HTR-8/SVneo (cell line): Measurements from ENCODE around the gene IL17REL.

Experiments used
- DNase-seq: peaks from one replicate; pipeline ENCODE4 v3.0.0; 2011; ENCODE audit warnings: low spot score, mixed read lengths; ENCODE audit not compliant: insufficient read length
- FAIRE-seq: peaks from 2 replicates; lab custom pipeline; 2011; peaks lifted over from hg19 to GRCh38; lab: Jason Lieb, UNC

The IL17REL gene

DNA sequence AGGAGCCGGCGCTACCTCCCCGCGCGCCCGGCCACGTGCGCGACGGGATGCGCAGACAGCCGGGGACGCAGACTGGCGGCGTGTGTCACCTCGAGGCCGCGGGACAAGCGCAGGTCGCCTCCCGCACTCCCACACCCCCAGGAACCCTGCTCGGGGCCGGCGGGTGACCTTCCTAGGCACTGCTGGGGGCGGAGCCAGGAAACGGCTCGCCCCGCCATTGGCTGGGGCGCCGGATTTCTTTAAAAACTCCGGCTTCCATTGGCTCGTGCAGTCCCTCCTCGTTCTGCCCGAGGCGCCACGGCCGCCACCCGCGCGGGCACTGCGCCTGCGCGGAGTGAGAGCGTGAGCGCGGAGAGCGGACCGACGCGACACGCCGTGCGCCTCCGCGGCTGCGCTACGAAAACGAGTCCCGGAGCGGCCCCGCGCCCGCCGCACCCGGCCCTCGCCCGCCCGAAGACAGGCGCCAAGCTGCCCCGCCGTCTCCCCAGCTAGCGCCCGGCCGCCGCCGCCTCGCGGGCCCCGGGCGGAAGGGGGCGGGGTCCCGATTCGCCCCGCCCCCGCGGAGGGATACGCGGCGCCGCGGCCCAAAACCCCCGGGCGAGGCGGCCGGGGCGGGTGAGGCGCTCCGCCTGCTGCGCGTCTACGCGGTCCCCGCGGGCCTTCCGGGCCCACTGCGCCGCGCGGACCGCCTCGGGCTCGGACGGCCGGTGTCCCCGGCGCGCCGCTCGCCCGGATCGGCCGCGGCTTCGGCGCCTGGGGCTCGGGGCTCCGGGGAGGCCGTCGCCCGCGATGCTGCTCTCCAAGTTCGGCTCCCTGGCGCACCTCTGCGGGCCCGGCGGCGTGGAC is 52.2 kb downstream of the IL17REL start, which contains the start of gene PIM3:
Gene PIM3 (plus strand): TSS at position 614 of the 846 bp plus-strand sequence. CDS start 176 bp downstream, at position 790.
- DNase-seq (peak; percentile 91), FAIRE-seq (peak; percentile 88)

DNA sequence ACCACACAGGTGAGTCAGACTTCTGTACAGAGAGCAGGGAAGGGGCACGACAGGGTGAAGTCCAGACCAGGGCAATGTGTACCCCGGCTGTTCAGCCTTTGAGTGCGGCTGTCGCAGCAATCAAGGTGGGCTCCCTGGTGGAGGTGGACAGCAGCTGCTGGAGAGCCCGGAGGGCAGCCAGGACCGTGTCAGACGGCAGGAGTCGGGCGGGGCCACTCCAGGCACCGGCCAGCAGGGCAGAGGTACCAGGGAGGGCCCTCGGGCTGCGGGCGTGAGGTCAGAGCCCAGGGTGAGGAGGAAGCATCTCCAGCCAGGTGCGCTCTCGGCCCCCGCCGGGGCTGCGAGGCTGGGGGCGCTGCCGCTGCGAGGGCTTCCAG is 52.8 kb downstream of the IL17REL start:
- FAIRE-seq (peak; percentile 67), DNase-seq (no peak)

DNA sequence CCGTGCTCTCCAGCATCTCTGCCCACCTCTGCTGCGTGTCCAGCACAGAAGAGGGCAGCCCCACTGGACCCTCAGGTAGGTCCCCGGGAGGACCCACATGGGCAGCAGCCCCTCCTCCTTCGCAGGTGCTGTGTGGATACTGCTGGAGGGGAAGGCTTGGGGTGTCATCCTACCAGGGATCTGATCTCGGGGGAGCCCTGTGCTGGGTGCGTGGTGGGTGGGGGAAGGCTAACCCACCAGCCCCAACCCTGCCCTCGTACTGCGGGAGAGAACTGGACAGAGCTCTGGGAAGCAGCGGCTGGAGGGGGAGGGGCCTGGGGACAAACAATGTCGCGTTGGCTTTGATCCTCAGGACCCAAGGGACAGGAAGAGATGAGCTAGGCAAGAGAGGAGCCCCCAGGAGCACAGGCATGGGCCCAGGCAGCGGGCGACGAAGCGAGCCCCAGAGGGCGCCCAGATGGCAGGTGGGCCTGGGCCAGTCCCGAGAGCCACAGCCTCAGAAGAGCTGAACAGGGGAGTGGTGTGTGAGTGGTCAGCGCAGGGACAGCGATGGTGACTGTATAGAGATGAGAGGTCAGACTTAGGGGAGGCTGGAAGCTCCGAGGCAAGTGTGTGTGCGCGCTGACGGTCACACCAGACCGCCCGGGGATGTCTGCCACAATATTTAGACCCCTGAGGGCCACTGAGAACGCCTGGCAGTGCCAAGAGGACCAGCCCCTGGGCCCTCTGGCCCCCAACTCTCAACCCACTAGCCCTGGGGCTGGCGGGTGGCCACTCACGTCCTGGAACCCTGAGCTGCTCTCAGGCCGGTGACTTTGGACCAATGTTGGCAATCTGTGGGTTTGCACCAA is 53.4 kb downstream of the IL17REL start:
- FAIRE-seq (peak; percentile 44), DNase-seq (no peak)

DNA sequence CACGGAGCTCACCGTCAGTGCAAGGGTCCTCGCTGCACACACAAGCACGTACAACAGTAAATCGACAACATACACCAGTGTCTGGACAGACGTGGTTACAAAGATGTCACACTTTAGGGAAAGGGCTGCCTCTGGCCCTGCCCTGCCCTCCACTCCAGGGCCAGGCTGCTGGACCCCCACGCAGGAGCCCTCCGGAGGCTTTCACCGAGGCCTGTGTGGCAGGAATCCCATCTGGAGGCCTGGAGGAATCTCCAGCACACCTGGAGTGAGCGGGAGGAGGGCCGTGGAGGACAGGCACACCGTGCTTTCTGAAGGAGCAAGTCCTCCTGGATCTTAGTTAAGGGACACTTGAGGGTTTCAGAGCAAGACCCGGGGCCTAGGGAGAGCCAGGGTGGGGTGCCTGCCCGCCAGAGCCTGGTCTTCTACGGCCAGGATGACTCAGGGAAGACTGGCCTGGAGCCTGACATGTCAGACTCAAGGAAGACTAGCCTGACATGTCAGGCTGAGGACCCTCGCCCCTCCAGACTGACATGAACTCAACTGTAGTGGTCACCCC is 54.1 kb downstream of the IL17REL start:
- FAIRE-seq: peak; percentile 49

DNA sequence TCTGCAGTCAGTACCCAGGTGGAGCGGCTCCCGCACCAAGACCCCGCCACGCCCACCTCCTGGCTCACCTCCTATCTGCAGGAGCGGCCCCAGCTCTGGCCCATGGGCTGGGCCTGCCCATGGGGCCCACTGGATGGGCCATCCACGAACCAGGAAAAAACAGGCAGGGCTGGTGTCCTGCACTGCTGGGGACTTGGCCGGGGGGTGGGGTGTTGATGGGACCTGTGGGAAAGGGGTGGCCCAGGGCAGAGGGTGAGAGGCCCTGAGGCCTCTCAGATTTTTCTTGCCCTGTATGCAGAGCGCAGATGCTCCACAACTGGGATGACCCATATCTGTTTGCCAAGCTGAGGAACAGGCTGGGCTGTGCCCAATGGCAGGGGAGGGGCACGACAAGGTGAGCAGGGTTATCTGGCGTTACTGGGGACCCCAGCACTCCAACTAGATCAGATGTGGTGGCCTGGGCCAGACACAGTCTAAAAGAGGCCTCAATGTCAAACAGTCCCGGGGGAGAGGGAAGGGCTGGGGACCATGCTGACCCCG is 54.7 kb downstream of the IL17REL start:
- DNase-seq: no peak
- no peak for FAIRE-seq

More for the DNA sequence above, 54.1 kb downstream of the IL17REL start:
- no peak for DNase-seq

DNA sequence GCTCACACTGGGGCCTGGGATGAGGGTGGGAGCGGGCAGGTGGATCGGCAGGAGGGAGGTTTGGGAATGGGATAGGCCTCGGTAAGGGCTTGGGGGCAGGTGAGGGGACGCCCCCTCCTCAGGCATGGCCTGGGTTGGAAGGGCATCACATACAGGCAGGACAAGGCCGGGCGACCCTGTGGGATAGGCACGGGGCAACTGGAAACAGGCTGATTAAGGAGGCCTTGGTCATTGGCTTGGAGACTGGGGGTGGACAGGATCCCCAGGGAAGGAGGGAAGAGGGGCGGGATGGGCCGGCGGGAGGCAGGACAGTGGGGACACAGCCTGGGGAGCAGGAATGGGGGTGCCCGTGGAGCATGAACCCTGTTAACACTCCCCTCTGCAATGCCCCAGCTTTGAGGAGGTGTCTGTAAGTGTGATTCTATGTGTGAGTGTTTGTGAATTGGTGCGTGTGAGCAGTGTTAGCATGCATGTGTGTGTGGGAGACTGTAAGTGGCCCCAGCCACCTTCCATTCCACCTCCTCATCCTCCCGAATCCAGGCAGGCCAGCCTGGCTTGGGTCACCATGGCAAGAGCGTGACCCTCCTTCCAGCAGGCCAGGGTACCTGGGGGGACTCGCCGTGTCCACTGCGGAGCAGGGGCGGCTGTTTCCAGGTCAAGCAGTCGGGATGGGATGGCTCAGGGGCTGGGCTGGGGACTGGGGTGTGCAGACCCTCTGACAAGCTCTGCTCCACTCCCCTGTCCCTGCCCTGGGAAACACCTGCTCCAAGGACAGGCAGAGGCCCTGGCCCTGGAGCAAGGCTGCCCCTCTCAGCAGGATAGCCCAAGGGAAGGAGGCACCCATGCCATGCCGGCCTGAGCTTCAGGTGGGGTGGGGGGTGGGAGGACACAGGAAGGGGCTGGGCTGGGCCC is 55.4 kb downstream of the IL17REL start:
- FAIRE-seq: no peak

DNA sequence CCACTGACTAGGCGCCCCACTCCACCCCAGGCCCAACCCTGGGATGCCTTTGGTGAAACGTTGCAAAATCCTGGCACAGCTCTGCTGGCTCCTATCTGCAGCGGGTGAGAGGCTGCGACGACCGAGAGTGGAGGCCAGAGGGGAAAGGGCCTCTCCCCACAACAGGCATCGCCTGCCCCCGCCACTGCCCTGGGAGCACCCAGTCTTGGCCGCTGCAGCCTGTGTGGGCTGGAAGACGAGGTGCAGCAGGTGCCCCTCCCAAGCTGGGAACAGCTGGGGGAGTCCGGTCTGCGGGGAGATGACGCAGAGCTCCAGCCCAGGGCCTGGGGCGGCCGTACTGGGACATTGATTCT is 56.2 kb downstream of the IL17REL start:
- DNase-seq: no peak

More for the DNA sequence above, 55.4 kb downstream of the IL17REL start:
- DNase-seq: no peak

DNA sequence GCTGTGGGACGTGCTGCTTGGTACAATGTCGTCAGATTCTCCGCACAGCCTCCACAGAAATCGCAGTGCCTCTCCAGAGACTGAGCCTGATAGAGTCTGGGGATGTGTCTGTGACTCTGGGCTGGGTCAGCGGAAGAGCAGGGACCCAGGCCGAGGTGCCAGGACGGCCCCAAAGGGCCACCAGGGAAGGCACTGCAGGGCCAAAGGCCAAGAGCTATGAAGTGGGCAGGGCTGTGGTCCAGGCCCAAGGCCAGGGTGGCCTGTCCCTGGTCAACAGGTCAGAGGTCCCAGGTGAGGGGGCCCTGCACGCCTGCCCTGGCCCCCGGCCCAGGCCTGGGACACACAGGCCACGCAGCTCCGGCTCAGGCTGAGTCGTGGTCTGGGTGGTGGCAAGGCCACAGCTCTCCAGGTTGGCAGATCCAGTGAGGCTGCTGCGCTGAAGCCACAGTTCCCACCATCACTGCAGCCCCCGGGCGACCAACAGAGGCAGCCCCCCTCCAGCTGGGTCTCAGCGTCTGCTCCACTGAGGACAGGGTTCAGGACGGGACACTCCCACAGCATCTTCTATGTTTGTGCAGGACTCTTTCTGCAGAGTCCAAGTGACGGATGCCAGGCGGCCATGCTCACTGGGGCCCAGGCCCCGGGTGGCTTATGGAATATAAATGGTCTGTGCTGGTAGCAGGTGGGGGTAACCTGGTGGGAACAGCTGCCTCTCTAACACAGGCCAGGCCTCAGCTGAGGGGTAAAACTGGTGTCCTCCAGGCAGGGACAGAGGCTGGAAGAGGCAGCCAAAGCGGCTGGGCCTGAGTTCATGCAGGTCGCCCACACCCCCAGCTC is 56.8 kb downstream of the IL17REL start:
- FAIRE-seq: no peak
- no peak for DNase-seq

More for the DNA sequence above, 56.2 kb downstream of the IL17REL start:
- FAIRE-seq: no peak

DNA sequence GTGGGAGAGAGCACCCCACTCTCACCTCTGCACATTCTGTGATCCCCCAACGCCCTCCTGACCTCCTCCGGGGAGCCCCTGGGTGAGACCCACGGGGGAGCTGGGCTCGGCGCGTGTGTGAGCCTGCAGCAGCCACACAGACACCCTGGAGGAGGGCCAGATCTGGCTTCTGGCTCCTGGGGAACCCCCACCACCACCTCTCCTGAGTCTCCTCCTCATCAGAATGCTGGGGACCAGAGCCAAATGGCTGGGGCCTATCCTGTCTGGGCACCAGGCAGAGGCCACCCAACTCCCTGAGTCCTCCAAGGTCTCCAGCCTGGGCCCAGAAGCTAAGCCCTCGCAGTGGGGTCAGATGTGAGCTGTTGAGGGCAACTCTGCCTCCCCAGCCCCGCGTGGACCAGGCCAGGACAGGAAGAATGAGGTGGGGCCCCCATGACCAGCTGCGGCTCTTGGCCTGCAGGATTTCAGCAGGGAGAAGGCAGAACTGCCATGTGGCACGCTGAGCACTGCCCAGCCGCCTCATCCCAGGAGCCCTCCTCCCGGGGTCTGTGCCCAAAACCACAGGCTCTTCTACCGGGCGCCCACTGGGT is 57.5 kb downstream of the IL17REL start:
- no peak for DNase-seq
- no peak for FAIRE-seq

DNA sequence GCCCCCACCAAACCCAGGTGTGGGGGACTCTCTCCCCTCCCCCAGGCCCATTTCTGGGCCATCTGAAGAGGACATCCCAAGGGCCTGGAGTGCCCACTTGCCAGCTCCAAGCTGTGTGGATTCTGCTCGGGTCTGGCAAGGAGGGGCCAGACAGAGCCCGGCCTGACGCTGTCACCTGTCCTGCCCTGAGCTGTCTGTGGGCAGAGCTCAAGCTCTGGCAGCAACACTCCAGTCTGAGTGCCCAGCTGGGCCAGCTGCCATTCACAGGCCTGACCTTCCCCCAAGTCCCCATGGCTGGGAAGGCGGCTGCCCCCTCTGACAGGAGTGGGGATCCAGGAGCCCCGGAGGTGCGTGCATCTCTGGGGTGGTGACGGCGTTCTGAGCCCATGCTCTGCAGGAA is 58.2 kb downstream of the IL17REL start:
- no peak for DNase-seq
- FAIRE-seq: no peak

DNA sequence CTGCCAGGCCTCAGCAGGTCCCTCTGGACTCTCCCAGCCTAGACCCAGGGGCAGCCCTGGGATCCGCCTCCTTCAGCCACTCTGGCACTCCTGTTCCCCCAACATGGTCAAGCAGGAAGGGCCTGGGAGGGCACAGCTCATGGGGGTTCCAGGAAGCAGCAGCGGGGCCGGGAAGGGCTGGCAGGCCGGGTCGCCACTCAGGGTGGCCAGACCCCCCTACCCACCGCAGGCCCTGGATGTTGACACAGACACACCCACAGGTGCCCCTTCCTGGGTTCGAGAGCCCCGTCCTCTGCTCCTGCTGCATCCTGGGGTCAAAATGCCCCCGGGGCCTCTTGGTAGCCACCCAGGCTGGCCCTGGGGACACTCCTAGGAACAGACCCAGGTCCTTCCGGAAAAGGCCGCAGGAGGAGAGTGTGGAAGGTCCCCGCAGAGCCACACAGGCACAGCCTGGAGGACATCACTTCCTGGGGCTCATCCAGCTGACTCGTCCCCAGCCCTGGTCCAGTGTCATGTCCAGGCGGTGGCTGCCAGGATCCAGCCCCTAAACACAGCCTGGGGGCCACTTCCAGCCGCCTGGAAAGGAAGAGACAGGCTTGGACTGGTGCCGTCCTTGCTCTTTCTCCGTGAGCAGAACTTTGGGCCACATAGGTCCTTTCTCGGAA is 58.8 kb downstream of the IL17REL start:
- DNase-seq (no peak), FAIRE-seq (no peak)

DNA sequence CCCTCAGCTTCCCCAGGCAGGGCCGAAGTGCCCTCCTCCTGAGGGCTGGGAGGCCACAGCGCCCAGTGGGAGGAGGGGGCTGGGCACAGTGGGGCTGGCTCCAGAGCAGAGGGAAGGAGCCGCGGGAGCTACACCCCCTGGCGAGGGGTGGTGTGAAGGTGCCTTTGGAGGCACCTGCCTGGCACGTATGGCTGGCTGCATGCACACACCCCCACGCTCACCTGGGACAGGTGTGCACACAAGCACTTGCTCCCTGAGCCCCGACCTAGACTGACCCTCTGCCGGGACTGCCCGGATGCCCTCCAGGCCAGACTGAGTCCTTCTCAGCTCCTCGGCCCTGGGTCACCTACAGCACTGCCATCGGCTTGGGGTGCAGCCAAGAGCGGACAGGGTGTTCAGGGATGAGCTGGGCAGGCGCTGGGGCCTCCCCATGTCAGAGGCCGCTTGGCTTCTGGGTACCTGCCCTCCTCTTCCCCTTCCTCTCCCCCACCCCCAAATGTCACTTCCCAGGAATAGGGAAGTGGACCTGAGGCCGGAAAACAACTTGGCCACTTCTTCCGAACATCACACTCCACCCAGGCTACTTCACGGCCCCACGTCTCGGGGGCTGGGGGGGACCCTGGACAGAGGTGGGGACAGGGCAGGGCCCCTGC is 59.4 kb downstream of the IL17REL start:
- DNase-seq (no peak), FAIRE-seq (peak; percentile 38)

DNA sequence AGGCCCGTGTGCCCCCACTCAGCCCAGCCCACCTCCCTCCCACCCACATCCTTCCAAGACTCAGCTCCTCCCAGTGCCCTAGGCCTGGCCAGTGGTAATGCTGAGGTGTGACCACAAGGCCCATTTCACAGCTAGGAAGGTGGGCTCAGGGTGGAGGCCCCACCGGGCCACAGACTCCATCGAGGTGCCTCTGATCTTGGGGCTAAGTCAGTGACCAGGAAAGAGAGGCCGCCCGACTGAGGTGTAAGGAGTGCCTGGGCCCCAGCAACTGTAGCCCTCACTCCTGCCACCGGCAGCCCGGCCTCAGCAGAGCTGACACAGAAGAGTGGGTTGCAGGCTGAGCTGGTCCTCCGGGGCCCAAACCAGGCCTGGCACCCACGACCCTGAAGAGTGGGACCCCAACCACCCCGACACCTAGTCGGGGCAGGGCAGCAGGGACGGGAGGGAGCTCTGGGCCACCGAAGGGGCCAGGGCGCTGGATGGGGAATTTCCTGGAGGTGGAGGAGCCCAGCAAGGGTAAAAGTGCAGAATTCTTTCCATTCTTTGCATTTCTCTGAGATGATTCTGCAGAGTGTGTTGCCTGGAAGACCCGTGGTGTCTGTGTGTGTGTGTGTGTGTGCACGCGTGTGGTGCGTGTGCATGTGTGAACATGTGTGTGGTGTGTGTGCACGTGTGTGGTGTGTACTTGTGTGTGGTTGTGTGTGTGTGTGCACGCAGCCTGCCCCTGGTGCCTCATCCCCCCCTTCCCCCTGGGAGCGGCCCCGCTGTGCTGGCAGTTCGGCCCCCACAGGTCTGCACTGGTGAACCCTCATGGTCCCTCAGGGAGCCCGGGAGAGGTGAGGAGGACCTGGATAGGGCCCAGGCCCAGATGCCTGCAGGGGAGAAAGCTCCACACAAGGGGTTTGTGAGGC is 60.3 kb downstream of the IL17REL start:
- DNase-seq (peak; percentile 73), FAIRE-seq (peak; percentile 98)

DNA sequence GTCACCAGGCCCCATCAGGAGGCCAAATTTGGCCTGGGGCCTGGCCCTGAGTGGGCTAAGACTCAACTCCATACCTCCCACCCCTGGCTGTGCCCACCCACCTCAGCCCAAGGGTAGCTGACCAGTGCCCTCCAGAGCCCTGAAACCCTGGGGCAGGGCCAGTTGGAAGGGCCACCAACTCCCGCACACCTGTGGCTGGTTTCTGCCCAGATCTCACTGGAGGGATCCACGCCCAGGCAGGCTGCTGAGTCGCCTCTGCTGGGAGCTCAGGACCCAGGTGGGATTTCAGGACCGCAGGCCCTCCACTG is 60.9 kb downstream of the IL17REL start:
- FAIRE-seq (peak; percentile 38), DNase-seq (no peak)

DNA sequence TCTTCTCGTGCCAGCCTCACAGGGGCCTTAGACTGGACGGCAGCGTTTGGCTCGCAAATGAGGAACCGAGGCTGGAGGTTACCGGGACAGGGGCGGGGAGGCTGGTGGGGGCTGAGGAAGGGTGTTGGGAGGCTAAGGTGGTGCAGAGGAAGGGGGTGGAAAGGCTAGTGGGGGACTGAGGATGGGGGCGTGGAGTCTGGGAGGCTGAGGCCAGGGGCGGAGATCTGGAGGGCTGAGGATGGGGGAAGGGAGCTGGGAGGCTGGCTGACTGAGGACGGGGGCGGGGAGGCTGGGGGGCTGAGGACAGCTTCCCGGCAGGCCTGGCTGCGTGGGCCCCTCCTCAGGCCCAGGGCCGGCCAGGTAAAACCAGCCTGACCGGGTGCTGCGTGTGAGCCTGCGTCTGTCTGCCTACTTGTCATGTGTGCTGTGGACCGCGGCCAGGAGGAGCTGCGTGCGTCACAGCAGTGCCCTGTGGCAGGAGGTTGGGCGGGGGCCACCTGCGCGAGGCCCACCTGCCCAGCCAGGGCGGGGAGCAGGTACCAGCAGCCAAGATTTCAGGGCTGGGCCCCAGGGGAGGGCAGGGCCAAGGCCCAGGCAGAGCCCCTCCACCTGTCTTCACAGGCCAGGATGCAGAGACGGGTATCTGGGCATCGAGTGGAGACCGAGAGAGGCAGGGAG is 61.4 kb downstream of the IL17REL start:
- FAIRE-seq (no peak), DNase-seq (no peak)
